Measurements from ENCODE around the gene MRPL23.

GRCh38 chr11:1899686-1900085 lies 47.4 kb upstream of the MRPL23 start:
- TF ChIP-seq SIN3A (IDR thresholded peaks at IDR 0.05; ENCODE audit: borderline replicate concordance, insufficient read depth, low read length): no peak
- no peak for TF ChIP-seq FOXP2 (optimal IDR thresholded peaks at IDR 0.05; ENCODE audit: borderline replicate concordance, extremely low read depth, extremely low read length, insufficient read depth)
- TF ChIP-seq REST (IDR thresholded peaks at IDR 0.05; ENCODE audit: insufficient read depth in 1 of 2, low read depth in 2 of 2, low read length in 2 of 2): no peak
- TF ChIP-seq POLR2AphosphoS5 (IDR thresholded peaks at IDR 0.05; ENCODE audit: low read depth, low read length): no peak
